RKO (cell line): ENCODE results near the gene FBXO38.

Source experiments
- DNase-seq: peaks from one replicate; pipeline ENCODE4 v3.0.0-alpha.2; 2016; ENCODE audit warnings: low spot score

Gene FBXO38

GRCh38 chr5:148386041-148386440, 2.3 kb downstream of the FBXO38 start:
- peak; percentile 17 for DNase-seq

DNA sequence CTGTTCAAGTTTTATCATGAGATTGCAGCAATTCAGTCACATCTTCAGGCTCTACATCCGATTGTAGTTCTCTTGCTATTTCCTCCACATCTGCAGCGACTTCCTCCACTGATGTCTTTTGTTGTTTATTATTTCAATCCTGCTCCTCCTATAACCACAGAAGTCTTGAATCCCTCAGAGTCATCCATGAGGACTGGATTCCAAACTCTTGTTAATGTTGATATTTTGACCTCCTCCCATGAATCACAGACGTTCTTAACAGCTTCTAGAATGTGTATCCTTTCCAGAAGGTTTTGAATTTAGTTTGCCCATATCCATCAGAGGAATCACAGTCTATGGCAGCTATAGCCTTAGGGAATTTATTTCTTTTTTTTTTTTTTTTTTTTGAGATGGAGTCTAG, 3.6 kb downstream of the FBXO38 start:
- no peak for DNase-seq

- DNase-seq: no peak
These were observed 4.9 kb downstream of the FBXO38 start for GRCh38 chr5:148388696-148389095.

- DNase-seq: no peak
These were observed 7.2 kb downstream of the FBXO38 start for GRCh38 chr5:148390914-148391313.

- no peak for DNase-seq
These were observed 7.7 kb downstream of the FBXO38 start for GRCh38 chr5:148391422-148391821.

DNA sequence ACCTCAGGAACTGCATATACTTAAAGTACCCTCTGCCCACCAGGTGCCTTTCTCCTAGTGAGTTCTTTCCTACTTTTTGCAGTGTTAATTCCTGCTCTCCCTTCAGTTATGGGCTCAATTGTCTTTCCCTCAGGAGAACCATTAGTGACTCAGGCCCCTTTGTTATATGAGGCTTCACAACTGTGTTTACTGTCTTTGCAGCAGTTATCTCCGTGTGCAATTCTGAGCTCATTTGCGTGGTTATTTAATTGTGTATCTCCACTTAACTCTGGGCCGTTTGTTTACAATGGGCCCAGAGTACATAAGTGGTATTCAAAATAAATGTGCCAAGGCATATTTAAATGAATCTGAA, 9.6 kb downstream of the FBXO38 start:
- DNase-seq: no peak

GRCh38 chr5:148394587-148395019, 10.8 kb downstream of the FBXO38 start:
- no peak for DNase-seq

DNA sequence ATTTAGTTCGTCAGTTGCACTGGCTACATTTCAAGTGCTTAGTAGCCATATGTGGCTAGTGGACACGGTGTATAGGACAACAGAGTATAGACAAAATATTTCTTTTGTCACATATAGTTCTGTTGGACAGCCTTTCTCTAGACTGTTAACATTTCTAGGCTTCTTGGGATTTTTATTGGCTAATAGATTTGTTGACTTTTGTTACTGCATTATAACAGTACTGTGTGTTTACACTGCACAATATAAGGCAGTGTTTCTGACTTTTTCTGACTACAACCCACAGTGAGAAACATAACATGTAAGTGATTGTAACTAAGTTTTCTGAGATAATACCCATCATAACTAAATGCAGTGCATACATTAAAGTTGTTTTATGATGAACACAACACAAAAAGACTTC, 11.3 kb downstream of the FBXO38 start:
- no peak for DNase-seq

GRCh38 chr5:148397968-148398595, 14.3 kb downstream of the FBXO38 start:
- DNase-seq: no peak

DNA sequence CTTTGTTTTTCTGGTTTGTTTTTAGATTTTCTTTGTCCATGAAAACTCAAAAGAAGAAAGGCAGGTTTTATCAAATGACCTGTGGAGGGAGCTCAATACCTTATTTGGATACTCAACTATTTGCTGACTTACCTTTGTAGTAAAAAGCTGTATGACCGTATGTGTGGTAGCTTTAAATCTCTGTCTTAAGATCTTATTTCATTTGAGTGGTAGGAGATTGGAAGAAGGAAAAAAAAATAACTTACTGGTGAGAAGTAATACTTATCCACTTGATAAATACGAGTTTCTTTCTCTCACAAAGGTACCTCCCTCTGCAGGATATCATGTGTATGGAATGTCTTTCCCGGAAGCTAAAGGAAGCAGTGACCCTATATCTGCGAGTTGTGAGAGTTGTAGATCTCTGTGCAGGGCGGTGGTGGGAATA, 15.0 kb downstream of the FBXO38 start:
- no peak for DNase-seq

GRCh38 chr5:148401604-148402003, 17.8 kb downstream of the FBXO38 start:
- no peak for DNase-seq

- DNase-seq: no peak
These were observed 19.6 kb downstream of the FBXO38 start for GRCh38 chr5:148403344-148403743.

GRCh38 chr5:148406406-148406805, 22.6 kb downstream of the FBXO38 start:
- DNase-seq: no peak

GRCh38 chr5:148408092-148408491, 24.3 kb downstream of the FBXO38 start:
- DNase-seq: no peak

DNA sequence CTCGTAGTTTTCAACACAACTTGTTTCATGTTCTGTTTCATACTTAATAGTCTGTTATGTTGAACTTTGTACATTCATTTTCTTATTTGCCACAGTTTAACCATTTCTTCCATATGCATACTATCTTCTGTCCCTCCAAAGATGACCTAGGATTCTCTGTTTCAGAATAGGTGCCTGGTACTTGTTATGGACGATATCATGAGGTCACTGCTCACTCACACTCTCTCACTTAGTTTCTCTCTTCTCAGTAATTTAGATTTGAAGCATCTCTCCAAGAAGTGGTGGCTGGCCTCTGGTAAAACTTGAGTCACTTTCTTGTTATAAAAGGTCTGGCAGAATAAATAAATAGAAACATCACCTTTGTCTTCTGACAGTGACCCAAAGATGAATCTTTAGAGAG, 28.4 kb downstream of the FBXO38 start:
- no peak for DNase-seq

DNA sequence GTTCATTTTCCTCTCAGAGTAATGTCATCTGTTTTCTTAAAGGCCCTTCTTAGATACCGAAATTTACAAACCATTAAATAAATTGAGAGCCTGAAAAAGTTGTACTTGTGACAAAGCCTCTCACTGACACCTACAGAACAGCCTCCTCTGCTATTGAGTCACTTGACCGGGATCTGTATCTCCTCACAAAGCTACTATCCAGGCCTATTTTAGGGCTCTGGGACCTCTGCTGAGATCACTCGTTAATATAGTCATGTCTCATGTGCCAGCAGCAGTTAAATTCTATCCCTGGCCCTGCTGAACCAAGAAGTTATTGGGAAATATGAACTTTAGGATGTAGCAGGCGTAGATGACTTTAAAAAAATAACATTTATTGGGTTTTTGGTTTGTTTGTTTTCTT, 31.1 kb downstream of the FBXO38 start:
- DNase-seq: no peak

DNA sequence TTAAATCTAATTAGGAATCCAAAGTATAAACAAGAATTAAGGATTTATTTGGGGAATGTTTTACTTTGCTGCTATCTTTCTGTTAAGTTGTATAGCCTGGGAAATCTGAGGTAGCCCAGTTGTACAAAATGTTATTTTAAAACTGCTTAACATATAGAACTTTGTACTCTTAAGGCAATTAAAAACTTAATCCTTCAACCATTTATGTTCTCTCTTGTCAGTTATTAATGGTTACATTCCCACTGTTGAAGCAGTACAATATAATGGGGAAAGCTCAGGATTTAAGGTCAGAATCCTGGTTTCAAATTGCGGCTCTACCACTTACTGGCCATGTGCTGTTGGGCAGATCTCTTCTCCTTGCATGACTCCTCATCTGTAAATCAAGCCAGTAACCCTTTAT, 32.7 kb downstream of the FBXO38 start:
- DNase-seq: no peak

- DNase-seq: peak; percentile 8
These were observed 33.2 kb downstream of the FBXO38 start for GRCh38 chr5:148416921-148417320.

GRCh38 chr5:148418511-148418910, 34.8 kb downstream of the FBXO38 start:
- DNase-seq: no peak

GRCh38 chr5:148421661-148422060, 37.9 kb downstream of the FBXO38 start:
- DNase-seq: no peak

GRCh38 chr5:148425808-148426207, 42.0 kb downstream of the FBXO38 start:
- no peak for DNase-seq

GRCh38 chr5:148426514-148426913, 42.8 kb downstream of the FBXO38 start:
- no peak for DNase-seq

- no peak for DNase-seq
These were observed 43.7 kb downstream of the FBXO38 start for GRCh38 chr5:148427370-148428042.

DNA sequence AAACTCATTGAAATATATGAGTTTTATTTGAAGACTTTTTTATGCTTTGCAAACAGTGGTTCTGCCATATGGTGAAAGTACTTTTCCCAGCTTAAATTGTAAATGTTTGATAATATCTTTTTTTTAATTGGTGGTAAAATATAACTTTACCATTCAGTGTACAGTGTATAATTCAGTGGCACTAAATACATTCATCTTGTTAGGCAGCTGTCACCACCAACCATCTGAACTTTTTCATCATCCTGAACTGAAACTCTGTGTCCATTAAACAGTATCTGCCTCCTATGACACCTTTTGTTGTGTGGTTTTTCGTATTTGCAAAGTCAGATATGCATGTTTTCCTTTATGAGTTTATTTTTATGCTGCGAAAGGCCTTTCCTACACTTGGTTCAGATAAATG, 45.1 kb downstream of the FBXO38 start:
- no peak for DNase-seq
